Measurements from ENCODE around the gene BLZF1. TPM values are rescaled to one million over a fixed set of nuclear protein-coding genes. Genes with fewer than 3 reads are reported as not detected.

BLZF1 gene
- total RNA-seq, 1 experiment from 2014 or later = 19.6 TPM

- TF ChIP-seq, protein P1, sequence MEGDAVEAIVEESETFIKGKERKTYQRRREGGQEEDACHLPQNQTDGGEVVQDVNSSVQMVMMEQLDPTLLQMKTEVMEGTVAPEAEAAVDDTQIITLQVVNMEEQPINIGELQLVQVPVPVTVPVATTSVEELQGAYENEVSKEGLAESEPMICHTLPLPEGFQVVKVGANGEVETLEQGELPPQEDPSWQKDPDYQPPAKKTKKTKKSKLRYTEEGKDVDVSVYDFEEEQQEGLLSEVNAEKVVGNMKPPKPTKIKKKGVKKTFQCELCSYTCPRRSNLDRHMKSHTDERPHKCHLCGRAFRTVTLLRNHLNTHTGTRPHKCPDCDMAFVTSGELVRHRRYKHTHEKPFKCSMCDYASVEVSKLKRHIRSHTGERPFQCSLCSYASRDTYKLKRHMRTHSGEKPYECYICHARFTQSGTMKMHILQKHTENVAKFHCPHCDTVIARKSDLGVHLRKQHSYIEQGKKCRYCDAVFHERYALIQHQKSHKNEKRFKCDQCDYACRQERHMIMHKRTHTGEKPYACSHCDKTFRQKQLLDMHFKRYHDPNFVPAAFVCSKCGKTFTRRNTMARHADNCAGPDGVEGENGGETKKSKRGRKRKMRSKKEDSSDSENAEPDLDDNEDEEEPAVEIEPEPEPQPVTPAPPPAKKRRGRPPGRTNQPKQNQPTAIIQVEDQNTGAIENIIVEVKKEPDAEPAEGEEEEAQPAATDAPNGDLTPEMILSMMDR (IDR thresholded peaks at IDR 0.05) = peak; percentile 76; the same call in 1 of the 2 replicates
- TF ChIP-seq POLR2AphosphoS5 (IDR thresholded peaks at IDR 0.05; ENCODE audit: low read depth, low read length) = no peak
- ATAC-seq = no peak
- Histone ChIP-seq H3K36me3 (ENCODE audit: control insufficient read depth, insufficient read depth, low read length) (no peaks in the 10 kb centered on the region), H3K27me3 (ENCODE audit: control insufficient read depth, insufficient read depth, low read length) (no peaks in the 10 kb centered on the region), H3K9me3 (ENCODE audit: control insufficient read depth, insufficient read depth, low read depth, low read length) (no peaks in the 10 kb centered on the region), H3K4me3 (ENCODE audit: low read depth in 2 of 2, low read length in 2 of 2) (no peak overlapping the region), H3K27ac (ENCODE audit: low read length) (no peak overlapping the region), H3K4me1 (ENCODE audit: control insufficient read depth, insufficient read depth, low read length) (no peaks in the 10 kb centered on the region)
- CTCF ChIA-PET = interaction anchor here (0.6 to 1.6 kb wide), 10 partner anchors 13 to 1006 kb away, joined by 3 to 17 read pairs (median 4); no protein-coding TSS in a partner anchor
- POLR2A ChIA-PET = interaction anchor here (0.7 kb wide), 1 partner anchor 220 kb away, joined by 3 read pairs; no protein-coding TSS in a partner anchor
- in situ Hi-C loops (cut with HindIII; ENCODE audit: low pct_unique_long_range_greater_than_20kb, low sequenced_read_pairs) = no loop called here
- BruUV-seq (replicated peaks) = no TSS peak
- intact Hi-C loops (cut with micrococcal nuclease; ENCODE audit: unreplicated experiment) = loop anchor here (1.0 to 10.0 kb wide), 4 partner anchors 216 to 1006 kb away; no protein-coding TSS in a partner anchor
- no peak for DNase-seq (ENCODE audit: low read depth, low spot score)
Observed at GRCh38 chr1:169348383-169349036, 19.5 kb upstream of the BLZF1 start.

GRCh38 chr1:169360415-169360814, 7.6 kb upstream of the BLZF1 start:
- no TSS peak for BruUV-seq (replicated peaks)
- H3K36me3 ChIP-seq (ENCODE audit: control insufficient read depth, insufficient read depth, low read length) = no peaks in the 10 kb centered on the region; the same call in 1 of the 2 replicates
- ATAC-seq (no peak), DNase-seq (ENCODE audit: low read depth, low spot score) (no peak)
- TF ChIP-seq SIN3A (IDR thresholded peaks at IDR 0.05; ENCODE audit: borderline replicate concordance, insufficient read depth, low read depth, low read length) = no peak
- TF ChIP-seq, protein P1 (IDR thresholded peaks at IDR 0.05) = no peak
- ChIA-PET POLR2A (no interaction called here), CTCF (interaction anchor here (0.6 kb wide), 1 partner anchor 76 kb away, joined by 3 read pairs; no protein-coding TSS in a partner anchor)
- no peaks in the 10 kb centered on the region for H3K27me3 ChIP-seq (ENCODE audit: control insufficient read depth, insufficient read depth, low read length)
- no peak overlapping the region for H3K27ac ChIP-seq (ENCODE audit: low read length)
- no peak overlapping the region for H3K4me3 ChIP-seq (ENCODE audit: low read depth in 2 of 2, low read length in 2 of 2)
- in situ Hi-C loops (cut with HindIII; ENCODE audit: low pct_unique_long_range_greater_than_20kb, low sequenced_read_pairs) (no loop called here), intact Hi-C loops (cut with micrococcal nuclease; ENCODE audit: unreplicated experiment) (no loop called here)
- H3K9me3 ChIP-seq (ENCODE audit: control insufficient read depth, insufficient read depth, low read depth, low read length) = no peaks in the 10 kb centered on the region
- H3K4me1 ChIP-seq (ENCODE audit: control insufficient read depth, insufficient read depth, low read length) = peaks cover 12% of the 10 kb centered on the region

GRCh38 chr1:169361281-169361680, 6.7 kb upstream of the BLZF1 start:
- no peaks in the 10 kb centered on the region for H3K9me3 ChIP-seq (ENCODE audit: control insufficient read depth, insufficient read depth, low read depth, low read length)
- ChIA-PET CTCF (interaction anchor here (0.7 kb wide), 1 partner anchor 12 kb away, joined by 3 read pairs; no protein-coding TSS in a partner anchor), POLR2A (no interaction called here)
- H3K27me3 ChIP-seq (ENCODE audit: control insufficient read depth, insufficient read depth, low read length) = no peaks in the 10 kb centered on the region
- no peak overlapping the region for H3K27ac ChIP-seq (ENCODE audit: low read length)
- DNase-seq (ENCODE audit: low read depth, low spot score) = no peak
- no TSS peak for BruUV-seq (replicated peaks)
- no peak overlapping the region for H3K4me3 ChIP-seq (ENCODE audit: low read depth in 2 of 2, low read length in 2 of 2)
- in situ Hi-C loops (cut with HindIII; ENCODE audit: low pct_unique_long_range_greater_than_20kb, low sequenced_read_pairs) (no loop called here), intact Hi-C loops (cut with micrococcal nuclease; ENCODE audit: unreplicated experiment) (no loop called here)
- H3K4me1 ChIP-seq (ENCODE audit: control insufficient read depth, insufficient read depth, low read length) = peaks cover 9% of the 10 kb centered on the region; the same call in 1 of the 2 replicates
- no peak for ATAC-seq
- no peaks in the 10 kb centered on the region; the same call in 1 of the 2 replicates for H3K36me3 ChIP-seq (ENCODE audit: control insufficient read depth, insufficient read depth, low read length)
- no peak for TF ChIP-seq POLR2AphosphoS5 (IDR thresholded peaks at IDR 0.05; ENCODE audit: low read depth, low read length)
- TF ChIP-seq TCF7L2 (IDR thresholded peaks at IDR 0.05; ENCODE audit: low read depth, low read length) = no peak
- TF ChIP-seq, protein P2, sequence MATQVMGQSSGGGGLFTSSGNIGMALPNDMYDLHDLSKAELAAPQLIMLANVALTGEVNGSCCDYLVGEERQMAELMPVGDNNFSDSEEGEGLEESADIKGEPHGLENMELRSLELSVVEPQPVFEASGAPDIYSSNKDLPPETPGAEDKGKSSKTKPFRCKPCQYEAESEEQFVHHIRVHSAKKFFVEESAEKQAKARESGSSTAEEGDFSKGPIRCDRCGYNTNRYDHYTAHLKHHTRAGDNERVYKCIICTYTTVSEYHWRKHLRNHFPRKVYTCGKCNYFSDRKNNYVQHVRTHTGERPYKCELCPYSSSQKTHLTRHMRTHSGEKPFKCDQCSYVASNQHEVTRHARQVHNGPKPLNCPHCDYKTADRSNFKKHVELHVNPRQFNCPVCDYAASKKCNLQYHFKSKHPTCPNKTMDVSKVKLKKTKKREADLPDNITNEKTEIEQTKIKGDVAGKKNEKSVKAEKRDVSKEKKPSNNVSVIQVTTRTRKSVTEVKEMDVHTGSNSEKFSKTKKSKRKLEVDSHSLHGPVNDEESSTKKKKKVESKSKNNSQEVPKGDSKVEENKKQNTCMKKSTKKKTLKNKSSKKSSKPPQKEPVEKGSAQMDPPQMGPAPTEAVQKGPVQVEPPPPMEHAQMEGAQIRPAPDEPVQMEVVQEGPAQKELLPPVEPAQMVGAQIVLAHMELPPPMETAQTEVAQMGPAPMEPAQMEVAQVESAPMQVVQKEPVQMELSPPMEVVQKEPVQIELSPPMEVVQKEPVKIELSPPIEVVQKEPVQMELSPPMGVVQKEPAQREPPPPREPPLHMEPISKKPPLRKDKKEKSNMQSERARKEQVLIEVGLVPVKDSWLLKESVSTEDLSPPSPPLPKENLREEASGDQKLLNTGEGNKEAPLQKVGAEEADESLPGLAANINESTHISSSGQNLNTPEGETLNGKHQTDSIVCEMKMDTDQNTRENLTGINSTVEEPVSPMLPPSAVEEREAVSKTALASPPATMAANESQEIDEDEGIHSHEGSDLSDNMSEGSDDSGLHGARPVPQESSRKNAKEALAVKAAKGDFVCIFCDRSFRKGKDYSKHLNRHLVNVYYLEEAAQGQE (IDR thresholded peaks at IDR 0.05; ENCODE audit: insufficient read depth in 1 of 2, low read depth in 2 of 2, low read length in 1 of 2) = no peak
- no peak for TF ChIP-seq SIN3A (IDR thresholded peaks at IDR 0.05; ENCODE audit: borderline replicate concordance, insufficient read depth, low read depth, low read length)
- TF ChIP-seq, protein P1 (IDR thresholded peaks at IDR 0.05) = no peak
